ENCODE measurements around the gene BLOC1S1.

DNA sequence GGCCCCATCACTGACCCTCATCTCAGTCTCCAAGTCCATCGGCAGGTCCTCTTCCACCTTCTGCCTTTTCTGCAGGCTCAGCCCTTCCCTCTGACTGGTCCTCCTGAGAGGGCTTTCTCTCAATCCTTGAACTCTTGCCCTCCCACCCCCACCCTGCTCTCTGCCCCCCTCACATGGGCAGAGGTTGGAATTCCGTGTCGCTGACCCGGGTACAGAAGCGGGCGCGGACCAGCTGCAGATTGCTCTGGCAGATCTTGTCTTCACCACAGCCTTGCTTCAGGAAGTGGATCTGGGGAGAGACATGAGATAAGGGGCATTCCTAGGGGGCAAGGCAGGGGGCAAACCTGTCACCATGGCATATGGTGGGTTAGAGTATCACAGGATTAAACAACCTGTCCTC is 20.5 kb upstream of the BLOC1S1 start:
- no peak for TF ChIP-seq ZNF274 (IDR thresholded peaks at IDR 0.05; ENCODE audit: low read depth, low read length)
- TF ChIP-seq SUZ12 (IDR thresholded peaks at IDR 0.05; ENCODE audit: extremely low read depth, insufficient read depth, insufficient read length) = no peak
